Activated CD4-positive, alpha-beta T cell treated with anti-CD3 and anti-CD28 coated beads for 24 hours (primary cell): ENCODE results near the gene TRIM17.

ENCODE experiments used
- DNase-seq, 2 donors: peaks; one replicate each; pipeline ENCODE4 v3.0.0-alpha.2; 2020; ENCODE audit warnings: low read depth in 2 of 2

TRIM17 gene

GRCh38 chr1:228416217-228416933, at the start of gene TRIM17:
Gene TRIM17, minus strand, starts transcription at chr1:228416861. Its CDS starts 1,789 bp downstream, at chr1:228415072.
- DNase-seq, result no peak

GRCh38 chr1:228465571-228466146, 49.0 kb upstream of the TRIM17 start:
- no peak for DNase-seq

- DNase-seq, result no peak
Observed at GRCh38 chr1:228465141-228465540, 48.5 kb upstream of the TRIM17 start.

GRCh38 chr1:228464487-228464983, 47.9 kb upstream of the TRIM17 start:
- peak; percentile 78 to 83 for DNase-seq

GRCh38 chr1:228463559-228464455, 47.1 kb upstream of the TRIM17 start:
- DNase-seq, result no peak

- DNase-seq, result no peak
Observed at GRCh38 chr1:228463009-228463558, 46.4 kb upstream of the TRIM17 start.

- no peak for DNase-seq
Observed at GRCh38 chr1:228462560-228462959, 45.9 kb upstream of the TRIM17 start.

GRCh38 chr1:228460821-228461220, 44.2 kb upstream of the TRIM17 start:
- no peak for DNase-seq

GRCh38 chr1:228459091-228459993, 42.7 kb upstream of the TRIM17 start:
- peak in 1 of 2 donors; percentile 51 for DNase-seq

GRCh38 chr1:228457396-228458176, 40.9 kb upstream of the TRIM17 start:
- DNase-seq, result peak; percentile 62 to 76

GRCh38 chr1:228457017-228457395, 40.3 kb upstream of the TRIM17 start:
- DNase-seq, result no peak

GRCh38 chr1:228456252-228457016, 39.8 kb upstream of the TRIM17 start:
- no peak for DNase-seq

- no peak for DNase-seq
Observed at GRCh38 chr1:228455715-228456114, 39.1 kb upstream of the TRIM17 start.

- no peak for DNase-seq
Observed at GRCh38 chr1:228454238-228454637, 37.6 kb upstream of the TRIM17 start.

GRCh38 chr1:228453614-228454013, 37.0 kb upstream of the TRIM17 start:
- no peak for DNase-seq

- DNase-seq, result no peak
Observed at GRCh38 chr1:228453022-228453560, 36.4 kb upstream of the TRIM17 start.

GRCh38 chr1:228452194-228453021, 35.7 kb upstream of the TRIM17 start:
- no peak for DNase-seq

- no peak for DNase-seq
Observed at GRCh38 chr1:228450200-228450599, 33.5 kb upstream of the TRIM17 start.
